Testis (tissue), 3 donors: ENCODE measurements around the gene KRCC1. TPM values are rescaled to one million over a fixed set of nuclear protein-coding genes. Genes with fewer than 3 reads are reported as not detected.

Source experiments
- DNase-seq: peaks from one replicate; pipeline ENCODE4 v3.0.0-alpha.2; 2019
- H3K27ac ChIP-seq, 2 donors: fragments of 200-600 bp; sonication (generic); one replicate each; pipeline ENCODE4 v1.5.1; 2019
- H3K27me3 ChIP-seq: fragments of 200-600 bp; sonication (generic); one replicate; pipeline ENCODE4 v1.5.1; 2019
- H3K36me3 ChIP-seq: fragments of 200-600 bp; sonication (generic); one replicate; pipeline ENCODE4 v1.5.1; 2017; ENCODE audit warnings: low read depth; ENCODE audit errors: missing control alignments
- H3K4me1 ChIP-seq: fragments of 200-600 bp; sonication (generic); one replicate; pipeline ENCODE4 v1.5.1; 2019
- H3K4me3 ChIP-seq, 2 donors: fragments of 200-600 bp; sonication (generic); one replicate each; pipeline ENCODE4 v1.5.1; 2017 to 2019
- H3K9me3 ChIP-seq: fragments of 200-600 bp; sonication (generic); one replicate; pipeline ENCODE4 v1.5.1; 2017
- POLR2A ChIP-seq: fragments of 450-650 bp; IDR thresholded peaks from one replicate; pipeline ENCODE4 v1.6.1; 2017; ENCODE audit warnings: antibody characterized with exemption, mild to moderate bottlenecking, moderate library complexity
- WGBS, 2 donors: methylation state at CpG; one replicate each; pipeline ENCODE4 v1.1.5; 2018; 5-methylcytosine and 5-hydroxymethylcytosine counted together
- intact Hi-C: fragments of 100-400 bp; cut with DNase I; formaldehyde crosslinking; loops from one replicate; pipeline ENCODE4 v1.15.1; 2023; ENCODE audit warnings: low total_unique reads
- polyA plus RNA-seq: library from polyadenylated mRNA; stranded (reverse); fragments of 350-450 nt; fragmentation: Illumina TruSeq; extraction: RNeasy Lipid Tissue Mini Kit (QIAGEN cat#74804); gene quantifications from one replicate; pipeline ENCODE4 v1.2.3, GENCODE V29; 2014; ENCODE audit warnings: low read depth, low replicate concordance; ENCODE audit not compliant: insufficient read depth
- total RNA-seq, 2 donors: library from RNA; depleted of rRNA; stranded (reverse); fragments of >200 nt; gene quantifications; one replicate each; pipeline ENCODE4 v1.2.3, GENCODE V29; 2016
- TF ChIP-seq, protein P1 (sequence below), 3 experiments: fragments of 450-650 bp in 2 of 3; fragments of 200-600 bp in 1 of 3; sonication (generic) in 1 of 3; IDR thresholded peaks; one replicate each; pipeline ENCODE4 v1.5.1; 2016 to 2019; ENCODE audit warnings: antibody characterized with exemption in 3 of 3, mild to moderate bottlenecking in 2 of 3, moderate library complexity in 1 of 3

KRCC1 gene
- total and polyA plus RNA-seq, 3 donors from 2014 or later = 15.4 to 21.1 (median 16.9) TPM

DNA sequence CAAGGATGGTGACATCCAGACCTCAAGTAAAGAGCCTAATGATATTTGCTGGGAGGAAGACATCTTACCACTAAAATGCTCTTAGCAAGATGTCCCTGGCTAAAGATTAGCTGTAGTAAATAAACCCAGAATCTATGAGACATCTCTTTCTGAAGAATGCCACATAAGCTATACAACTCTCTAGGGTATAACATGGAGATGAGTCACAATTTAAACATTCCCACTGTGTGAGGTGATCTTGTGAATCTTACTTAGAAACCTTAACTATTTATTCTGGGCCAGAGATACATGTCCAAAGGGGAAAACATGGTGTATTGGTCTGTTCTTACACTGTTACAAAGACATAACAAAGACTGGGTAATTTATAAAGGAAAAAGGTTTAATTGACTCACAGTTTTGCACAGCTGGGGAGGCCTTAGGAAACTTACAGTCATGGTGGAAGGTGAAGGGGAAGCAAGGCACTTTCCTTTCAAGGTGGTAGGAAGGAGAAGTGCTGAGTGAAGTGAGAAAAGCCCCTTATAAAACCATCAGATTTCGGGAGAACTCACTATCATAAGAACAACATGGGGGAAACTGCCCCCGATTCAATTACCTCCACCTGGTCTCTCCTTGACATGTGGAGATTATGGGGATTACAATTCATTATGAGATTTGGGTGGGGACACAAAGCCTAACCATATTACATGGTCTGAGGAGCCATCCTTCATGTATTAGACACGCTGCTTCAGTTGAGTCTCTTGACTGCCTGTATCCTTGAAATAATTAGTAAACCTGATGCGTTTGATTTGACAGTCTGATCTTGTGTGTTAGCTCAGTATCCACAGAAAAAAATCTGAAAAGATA lies 17.1 kb downstream of the KRCC1 start:
- TF ChIP-seq, protein P1, sequence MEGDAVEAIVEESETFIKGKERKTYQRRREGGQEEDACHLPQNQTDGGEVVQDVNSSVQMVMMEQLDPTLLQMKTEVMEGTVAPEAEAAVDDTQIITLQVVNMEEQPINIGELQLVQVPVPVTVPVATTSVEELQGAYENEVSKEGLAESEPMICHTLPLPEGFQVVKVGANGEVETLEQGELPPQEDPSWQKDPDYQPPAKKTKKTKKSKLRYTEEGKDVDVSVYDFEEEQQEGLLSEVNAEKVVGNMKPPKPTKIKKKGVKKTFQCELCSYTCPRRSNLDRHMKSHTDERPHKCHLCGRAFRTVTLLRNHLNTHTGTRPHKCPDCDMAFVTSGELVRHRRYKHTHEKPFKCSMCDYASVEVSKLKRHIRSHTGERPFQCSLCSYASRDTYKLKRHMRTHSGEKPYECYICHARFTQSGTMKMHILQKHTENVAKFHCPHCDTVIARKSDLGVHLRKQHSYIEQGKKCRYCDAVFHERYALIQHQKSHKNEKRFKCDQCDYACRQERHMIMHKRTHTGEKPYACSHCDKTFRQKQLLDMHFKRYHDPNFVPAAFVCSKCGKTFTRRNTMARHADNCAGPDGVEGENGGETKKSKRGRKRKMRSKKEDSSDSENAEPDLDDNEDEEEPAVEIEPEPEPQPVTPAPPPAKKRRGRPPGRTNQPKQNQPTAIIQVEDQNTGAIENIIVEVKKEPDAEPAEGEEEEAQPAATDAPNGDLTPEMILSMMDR (IDR thresholded peaks at IDR 0.05) = no peak
- TF ChIP-seq POLR2A = no peak
- DNase-seq = no peak
- Histone ChIP-seq H3K9me3 (no peaks in the 10 kb centered on the region), H3K27ac (no peak overlapping the region), H3K36me3 (no peaks in the 10 kb centered on the region), H3K4me1 (no peaks in the 10 kb centered on the region), H3K4me3 (no peak overlapping the region), H3K27me3 (no peaks in the 10 kb centered on the region)
- WGBS, 2 donors = 91 to 97% methylated on average over 4 of the region's 4 CpGs
- intact Hi-C loops = no loop called here

DNA sequence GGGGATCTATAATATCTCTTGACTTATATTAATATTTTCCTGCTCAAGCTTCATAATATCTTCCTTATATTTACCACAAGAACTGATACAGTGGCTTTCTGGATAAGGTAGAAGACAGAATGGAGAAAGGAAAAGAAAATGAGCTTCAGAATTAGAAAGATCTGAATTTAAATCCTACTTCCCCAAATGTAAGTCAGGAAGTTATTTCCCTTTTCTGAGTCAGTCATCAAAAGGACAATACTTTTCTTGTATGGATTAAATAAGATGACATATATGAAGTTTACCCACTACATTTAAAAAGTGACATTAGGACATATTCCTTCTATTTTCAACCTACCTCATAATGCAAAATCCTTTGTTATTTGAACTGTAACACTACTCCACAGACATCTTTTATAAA lies 19.0 kb downstream of the KRCC1 start:
- TF ChIP-seq, protein P1 (IDR thresholded peaks at IDR 0.05) = no peak
- TF ChIP-seq POLR2A = no peak
- H3K27ac ChIP-seq = no peak overlapping the region
- H3K4me3 ChIP-seq = no peak overlapping the region
- H3K4me1 ChIP-seq = no peaks in the 10 kb centered on the region
- H3K9me3 ChIP-seq = no peaks in the 10 kb centered on the region
- intact Hi-C loops = no loop called here
- no peaks in the 10 kb centered on the region for H3K36me3 ChIP-seq
- H3K27me3 ChIP-seq = no peaks in the 10 kb centered on the region
- no peak for DNase-seq

GRCh38 chr2:88036182-88036581 lies 19.4 kb downstream of the KRCC1 start:
- WGBS, 2 donors = 85 to 91% methylated on average over 2 of the region's 2 CpGs

DNA sequence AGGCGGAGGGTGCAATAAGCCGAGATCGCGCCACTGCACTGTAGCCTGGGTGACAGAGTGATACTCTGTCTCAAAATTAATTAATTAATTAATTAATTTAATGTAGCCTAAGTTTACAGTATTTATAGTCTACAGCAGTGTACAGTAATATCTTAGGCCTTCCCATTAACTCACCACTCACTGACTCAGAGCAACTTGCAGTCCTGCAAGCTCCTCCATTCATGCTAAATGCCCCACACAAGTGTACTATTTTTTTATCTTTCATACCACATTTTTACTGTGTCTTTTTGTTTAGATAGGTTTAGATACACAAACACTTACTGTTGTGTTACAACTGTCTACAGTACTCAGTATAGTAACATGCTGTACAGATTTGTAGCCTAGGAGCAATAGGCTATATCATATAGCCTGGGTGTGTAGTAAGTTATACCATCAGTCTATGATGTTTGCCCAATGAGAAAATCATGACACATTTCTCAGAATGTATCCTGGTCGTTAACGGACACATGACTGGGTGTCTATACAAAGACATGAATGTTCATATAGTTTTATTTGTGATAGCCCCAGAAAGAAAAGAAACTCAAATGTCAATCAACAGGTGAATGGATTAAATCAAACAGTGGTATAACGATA lies 23.4 kb downstream of the KRCC1 start:
- intact Hi-C loops = no loop called here
- TF ChIP-seq, protein P1 (IDR thresholded peaks at IDR 0.05) = no peak
- no peak for TF ChIP-seq POLR2A
- Histone ChIP-seq H3K4me1 (no peaks in the 10 kb centered on the region), H3K4me3 (no peak overlapping the region), H3K9me3 (no peaks in the 10 kb centered on the region), H3K27ac (no peak overlapping the region), H3K36me3 (no peaks in the 10 kb centered on the region), H3K27me3 (no peaks in the 10 kb centered on the region)
- WGBS, 2 donors = 92 to 94% methylated on average over 7 of the region's 7 CpGs
- DNase-seq = no peak

More at GRCh38 chr2:88036182-88036581, 19.4 kb downstream of the KRCC1 start:
- intact Hi-C loops = no loop called here
- H3K4me3 ChIP-seq = no peak overlapping the region
- H3K27ac ChIP-seq = no peak overlapping the region
- no peaks in the 10 kb centered on the region for H3K4me1 ChIP-seq
- no peaks in the 10 kb centered on the region for H3K9me3 ChIP-seq
- no peaks in the 10 kb centered on the region for H3K36me3 ChIP-seq
- TF ChIP-seq, protein P1 (IDR thresholded peaks at IDR 0.05) = no peak
- no peak for TF ChIP-seq POLR2A
- no peak for DNase-seq
- no peaks in the 10 kb centered on the region for H3K27me3 ChIP-seq
